Stimulated activated CD4-positive, alpha-beta T cell treated with anti-CD3 and anti-CD28 coated beads, TNF-alpha, amount 100 ng/mL, for 4 hours (primary cell): Measurements from ENCODE around the gene ATG2A.

Experiments used
- DNase-seq, 3 experiments: peaks; one replicate each; pipeline ENCODE4 v3.0.0-alpha.2; 2020; ENCODE audit warnings: low read depth in 3 of 3

Gene ATG2A

GRCh38 chr11:64870176-64870892 lies 46.7 kb downstream of the ATG2A start:
- DNase-seq = no peak

- no peak for DNase-seq
Measured at GRCh38 chr11:64869571-64870175, 47.3 kb downstream of the ATG2A start.

- no peak for DNase-seq
Measured at GRCh38 chr11:64868904-64869570, 48.0 kb downstream of the ATG2A start.

GRCh38 chr11:64867748-64868462 lies 49.1 kb downstream of the ATG2A start:
- DNase-seq = no peak

- no peak for DNase-seq
Measured at GRCh38 chr11:64866173-64866491, 50.9 kb downstream of the ATG2A start.

- no peak for DNase-seq
Measured at GRCh38 chr11:64865286-64866172, 51.5 kb downstream of the ATG2A start.

- DNase-seq = no peak
Measured at GRCh38 chr11:64864473-64865285, 52.3 kb downstream of the ATG2A start.

- DNase-seq = no peak
Measured at GRCh38 chr11:64864135-64864472, 52.9 kb downstream of the ATG2A start.

- DNase-seq = no peak
Measured at GRCh38 chr11:64863391-64864060, 53.5 kb downstream of the ATG2A start.

- no peak for DNase-seq
Measured at GRCh38 chr11:64862987-64863390, 54.0 kb downstream of the ATG2A start.

- no peak for DNase-seq
Measured at GRCh38 chr11:64861227-64861975, 55.6 kb downstream of the ATG2A start.

GRCh38 chr11:64859542-64860414 lies 57.2 kb downstream of the ATG2A start:
- DNase-seq = no peak

GRCh38 chr11:64858467-64859263 lies 58.3 kb downstream of the ATG2A start:
- DNase-seq = no peak

- no peak for DNase-seq
Measured at GRCh38 chr11:64857485-64857884, 59.5 kb downstream of the ATG2A start.

GRCh38 chr11:64856382-64857227 lies 60.4 kb downstream of the ATG2A start:
- DNase-seq = no peak

GRCh38 chr11:64855596-64856304 lies 61.3 kb downstream of the ATG2A start:
- DNase-seq = no peak
